GM23338 (cell line): ENCODE measurements around the gene DUSP1. TPM values are rescaled to one million over a fixed set of nuclear protein-coding genes. Genes with fewer than 3 reads are reported as not detected.

Source experiments
- ATAC-seq: fragments of 200-7000 bp; cut with Tn5 transposase; 3 replicates; pipeline ENCODE4 v1.9.1; 2020
- DNase-seq: peaks from one replicate; pipeline ENCODE4 v3.0.0-alpha.2; 2015; ENCODE audit warnings: low spot score
- H2AFZ ChIP-seq: fragments of 200-600 bp; sonication (generic); 2 replicates; pipeline ENCODE4 v1.8.0; 2016; ENCODE audit warnings: antibody characterized with exemption, mild to moderate bottlenecking, moderate library complexity
- H3F3A ChIP-seq: fragments of 200-600 bp; sonication (generic); replicated peaks from 2 replicates; pipeline ENCODE4 v1.8.0; 2017; ENCODE audit warnings: antibody characterized with exemption, mixed run types, low read depth
- H3K27ac ChIP-seq: fragments of 200-600 bp; sonication (generic); 2 replicates; pipeline ENCODE4 v1.6.1; 2016; ENCODE audit warnings: low read depth
- H3K27me3 ChIP-seq: fragments of 200-600 bp; sonication (generic); 2 replicates; pipeline ENCODE4 v1.8.0; 2016; ENCODE audit warnings: mild to moderate bottlenecking, mixed run types, moderate library complexity; ENCODE audit not compliant: insufficient read depth
- H3K36me3 ChIP-seq: fragments of 200-600 bp; sonication (generic); 2 replicates; pipeline ENCODE4 v1.8.0; 2016; ENCODE audit warnings: mild to moderate bottlenecking; ENCODE audit not compliant: insufficient read depth
- H3K4me1 ChIP-seq: fragments of 200-600 bp; sonication (generic); 2 replicates; pipeline ENCODE4 v1.8.0; 2016; ENCODE audit warnings: mild to moderate bottlenecking, moderate library complexity; ENCODE audit not compliant: insufficient read depth
- H3K4me2 ChIP-seq: fragments of 200-600 bp; sonication (generic); 2 replicates; pipeline ENCODE4 v1.7.1; 2017; ENCODE audit warnings: mixed run types
- H3K4me3 ChIP-seq: fragments of 200-600 bp; sonication (generic); 2 replicates; pipeline ENCODE4 v1.6.1; 2016; ENCODE audit warnings: mixed run types
- H3K79me2 ChIP-seq: fragments of 200-600 bp; sonication (generic); replicated peaks from 2 replicates; pipeline ENCODE4 v1.8.0; 2017; ENCODE audit warnings: mild to moderate bottlenecking; ENCODE audit not compliant: insufficient read depth
- H3K9me2 ChIP-seq: fragments of 200-600 bp; sonication (generic); 2 replicates; pipeline ENCODE4 v1.8.0; 2017; ENCODE audit not compliant: insufficient read depth
- H4K20me1 ChIP-seq: fragments of 200-600 bp; sonication (generic); replicated peaks from 2 replicates; pipeline ENCODE4 v1.8.0; 2017; ENCODE audit warnings: mild to moderate bottlenecking; ENCODE audit not compliant: insufficient read depth
- H3K27ac Mint-ChIP-seq: 2 replicates; pipeline ENCODE4 v1.8.0; 2020; ENCODE audit warnings: inconsistent platforms, mild to moderate bottlenecking, moderate library complexity, mixed read lengths
- H3K27me3 Mint-ChIP-seq: 3 replicates; pipeline ENCODE4 v1.8.0; 2022; ENCODE audit warnings: low read depth, mild to moderate bottlenecking, moderate library complexity, mixed read lengths, inconsistent platforms; ENCODE audit not compliant: insufficient read depth, poor library complexity
- H3K36me3 Mint-ChIP-seq: 3 replicates; pipeline ENCODE4 v1.8.0; 2021; ENCODE audit warnings: low read depth, mild to moderate bottlenecking, inconsistent platforms, moderate library complexity, mixed read lengths
- H3K4me1 Mint-ChIP-seq: 3 replicates; pipeline ENCODE4 v1.8.0; 2020; ENCODE audit warnings: mild to moderate bottlenecking, inconsistent platforms, mixed read lengths
- H3K4me3 Mint-ChIP-seq: 3 replicates; pipeline ENCODE4 v1.8.0; 2021; ENCODE audit warnings: moderate library complexity, mild to moderate bottlenecking, inconsistent platforms, mixed read lengths
- H3K9me3 Mint-ChIP-seq: 3 replicates; pipeline ENCODE4 v1.8.0; 2020; ENCODE audit warnings: moderate library complexity, mild to moderate bottlenecking, inconsistent platforms, mixed read lengths
- CREB1 ChIP-seq: fragments of 250-450 bp; sonication (Bioruptor Pico); IDR thresholded peaks from 2 replicates; pipeline ENCODE4 v1.5.0; 2020; ENCODE audit warnings: low read depth, mild to moderate bottlenecking, moderate library complexity
- EZH2 ChIP-seq: fragments of 200-600 bp; sonication (generic); IDR thresholded peaks from one replicate; pipeline ENCODE4 v1.8.0; 2017; ENCODE audit warnings: antibody characterized with exemption, mild to moderate bottlenecking, low read depth; ENCODE audit not compliant: unreplicated experiment
- EZH2phosphoT487 ChIP-seq: fragments of 200-600 bp; sonication (generic); IDR thresholded peaks from one replicate; pipeline ENCODE4 v1.8.1; 2018; ENCODE audit warnings: antibody characterized with exemption; ENCODE audit not compliant: unreplicated experiment
- NANOG ChIP-seq: IDR thresholded peaks from 2 replicates; pipeline ENCODE4 v1.6.1; 2016; ENCODE audit warnings: antibody characterized with exemption, borderline replicate concordance
- POLR2AphosphoS5 ChIP-seq: IDR thresholded peaks from 2 replicates; pipeline ENCODE4 v1.6.1; 2016; ENCODE audit warnings: antibody characterized with exemption, low read depth
- STAT1 ChIP-seq: IDR thresholded peaks from one replicate; pipeline ENCODE4 v1.6.1; 2016; ENCODE audit warnings: antibody characterized with exemption; ENCODE audit not compliant: unreplicated experiment
- polyA plus RNA-seq: library from polyadenylated mRNA; unstranded; fragments of >200 nt; fragmentation: Nextera tagmentation; extraction: Ambion mirVana; gene quantifications from 2 replicates; pipeline ENCODE4 v1.2.1, GENCODE V29; 2016
- total RNA-seq: library from RNA; depleted of rRNA; stranded (reverse); fragments of >200 nt; shearing (Covaris generic); gene quantifications from 2 replicates; pipeline ENCODE4 v1.2.3, GENCODE V29; 2014
- TF ChIP-seq, protein P1 (sequence below): IDR thresholded peaks from one replicate; pipeline ENCODE4 v1.6.1; 2018; ENCODE audit warnings: antibody characterized with exemption; ENCODE audit not compliant: unreplicated experiment
- TF ChIP-seq, protein P2 (sequence below), 2 experiments: fragments of 200-600 bp in 1 of 2; sonication (generic) in 1 of 2; conservative IDR thresholded peaks; 2 replicates each; pipeline versions ENCODE4 v1.5.1 to v1.6.1; 2016 to 2017; ENCODE audit warnings: antibody characterized with exemption in 2 of 2, low read depth in 2 of 2, mild to moderate bottlenecking in 2 of 2, moderate library complexity in 1 of 2
- TF ChIP-seq, protein P3 (sequence below): IDR thresholded peaks from 2 replicates; pipeline ENCODE4 v1.6.1; 2016; ENCODE audit warnings: antibody characterized with exemption
- TF ChIP-seq, protein P4 (sequence below): fragments of 250-450 bp; sonication (Bioruptor Pico); IDR thresholded peaks from 2 replicates; pipeline ENCODE4 v1.5.0; 2020; ENCODE audit warnings: mild to moderate bottlenecking, moderate library complexity

The DUSP1 gene
- total and polyA plus RNA-seq, 2 experiments from 2014 or later, result 9.7 to 17.2 TPM

DNA sequence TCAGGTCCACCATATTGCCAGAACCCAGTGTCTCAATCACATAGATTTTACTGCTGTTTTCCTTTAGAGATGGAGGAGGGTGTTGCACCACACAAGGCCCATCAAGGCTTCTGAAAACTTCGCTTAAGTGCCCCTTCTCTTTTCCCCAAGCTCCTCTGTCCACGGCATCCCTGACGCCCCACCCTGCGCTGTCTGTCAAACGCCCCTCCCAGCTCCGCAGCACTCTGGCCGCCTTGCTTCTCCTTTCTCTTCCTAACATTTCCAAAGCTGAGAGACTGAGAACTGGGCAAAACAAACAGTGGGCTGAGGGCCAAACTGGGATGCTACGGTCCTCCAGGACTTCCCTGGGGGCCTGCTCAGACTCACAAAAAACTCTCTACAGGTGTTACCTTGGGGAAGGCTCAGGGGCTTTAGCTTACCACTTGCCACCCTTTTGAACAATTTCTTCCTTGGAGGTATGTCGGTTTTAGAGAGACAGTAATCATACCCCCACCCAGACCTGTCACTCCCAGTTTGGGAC is 34.8 kb upstream of the DUSP1 start (continued):
- TF ChIP-seq, protein P1, sequence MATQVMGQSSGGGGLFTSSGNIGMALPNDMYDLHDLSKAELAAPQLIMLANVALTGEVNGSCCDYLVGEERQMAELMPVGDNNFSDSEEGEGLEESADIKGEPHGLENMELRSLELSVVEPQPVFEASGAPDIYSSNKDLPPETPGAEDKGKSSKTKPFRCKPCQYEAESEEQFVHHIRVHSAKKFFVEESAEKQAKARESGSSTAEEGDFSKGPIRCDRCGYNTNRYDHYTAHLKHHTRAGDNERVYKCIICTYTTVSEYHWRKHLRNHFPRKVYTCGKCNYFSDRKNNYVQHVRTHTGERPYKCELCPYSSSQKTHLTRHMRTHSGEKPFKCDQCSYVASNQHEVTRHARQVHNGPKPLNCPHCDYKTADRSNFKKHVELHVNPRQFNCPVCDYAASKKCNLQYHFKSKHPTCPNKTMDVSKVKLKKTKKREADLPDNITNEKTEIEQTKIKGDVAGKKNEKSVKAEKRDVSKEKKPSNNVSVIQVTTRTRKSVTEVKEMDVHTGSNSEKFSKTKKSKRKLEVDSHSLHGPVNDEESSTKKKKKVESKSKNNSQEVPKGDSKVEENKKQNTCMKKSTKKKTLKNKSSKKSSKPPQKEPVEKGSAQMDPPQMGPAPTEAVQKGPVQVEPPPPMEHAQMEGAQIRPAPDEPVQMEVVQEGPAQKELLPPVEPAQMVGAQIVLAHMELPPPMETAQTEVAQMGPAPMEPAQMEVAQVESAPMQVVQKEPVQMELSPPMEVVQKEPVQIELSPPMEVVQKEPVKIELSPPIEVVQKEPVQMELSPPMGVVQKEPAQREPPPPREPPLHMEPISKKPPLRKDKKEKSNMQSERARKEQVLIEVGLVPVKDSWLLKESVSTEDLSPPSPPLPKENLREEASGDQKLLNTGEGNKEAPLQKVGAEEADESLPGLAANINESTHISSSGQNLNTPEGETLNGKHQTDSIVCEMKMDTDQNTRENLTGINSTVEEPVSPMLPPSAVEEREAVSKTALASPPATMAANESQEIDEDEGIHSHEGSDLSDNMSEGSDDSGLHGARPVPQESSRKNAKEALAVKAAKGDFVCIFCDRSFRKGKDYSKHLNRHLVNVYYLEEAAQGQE, result no peak
- no peak for TF ChIP-seq NANOG
- TF ChIP-seq STAT1, result no peak
- no peak for TF ChIP-seq EZH2phosphoT487
- TF ChIP-seq, protein P2, sequence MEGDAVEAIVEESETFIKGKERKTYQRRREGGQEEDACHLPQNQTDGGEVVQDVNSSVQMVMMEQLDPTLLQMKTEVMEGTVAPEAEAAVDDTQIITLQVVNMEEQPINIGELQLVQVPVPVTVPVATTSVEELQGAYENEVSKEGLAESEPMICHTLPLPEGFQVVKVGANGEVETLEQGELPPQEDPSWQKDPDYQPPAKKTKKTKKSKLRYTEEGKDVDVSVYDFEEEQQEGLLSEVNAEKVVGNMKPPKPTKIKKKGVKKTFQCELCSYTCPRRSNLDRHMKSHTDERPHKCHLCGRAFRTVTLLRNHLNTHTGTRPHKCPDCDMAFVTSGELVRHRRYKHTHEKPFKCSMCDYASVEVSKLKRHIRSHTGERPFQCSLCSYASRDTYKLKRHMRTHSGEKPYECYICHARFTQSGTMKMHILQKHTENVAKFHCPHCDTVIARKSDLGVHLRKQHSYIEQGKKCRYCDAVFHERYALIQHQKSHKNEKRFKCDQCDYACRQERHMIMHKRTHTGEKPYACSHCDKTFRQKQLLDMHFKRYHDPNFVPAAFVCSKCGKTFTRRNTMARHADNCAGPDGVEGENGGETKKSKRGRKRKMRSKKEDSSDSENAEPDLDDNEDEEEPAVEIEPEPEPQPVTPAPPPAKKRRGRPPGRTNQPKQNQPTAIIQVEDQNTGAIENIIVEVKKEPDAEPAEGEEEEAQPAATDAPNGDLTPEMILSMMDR (conservative IDR thresholded peaks at IDR 0.05; ENCODE audit: low read depth in 2 of 2), result no peak
- TF ChIP-seq, protein P3, sequence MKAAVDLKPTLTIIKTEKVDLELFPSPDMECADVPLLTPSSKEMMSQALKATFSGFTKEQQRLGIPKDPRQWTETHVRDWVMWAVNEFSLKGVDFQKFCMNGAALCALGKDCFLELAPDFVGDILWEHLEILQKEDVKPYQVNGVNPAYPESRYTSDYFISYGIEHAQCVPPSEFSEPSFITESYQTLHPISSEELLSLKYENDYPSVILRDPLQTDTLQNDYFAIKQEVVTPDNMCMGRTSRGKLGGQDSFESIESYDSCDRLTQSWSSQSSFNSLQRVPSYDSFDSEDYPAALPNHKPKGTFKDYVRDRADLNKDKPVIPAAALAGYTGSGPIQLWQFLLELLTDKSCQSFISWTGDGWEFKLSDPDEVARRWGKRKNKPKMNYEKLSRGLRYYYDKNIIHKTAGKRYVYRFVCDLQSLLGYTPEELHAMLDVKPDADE, result no peak
- TF ChIP-seq POLR2AphosphoS5, result no peak

DNA sequence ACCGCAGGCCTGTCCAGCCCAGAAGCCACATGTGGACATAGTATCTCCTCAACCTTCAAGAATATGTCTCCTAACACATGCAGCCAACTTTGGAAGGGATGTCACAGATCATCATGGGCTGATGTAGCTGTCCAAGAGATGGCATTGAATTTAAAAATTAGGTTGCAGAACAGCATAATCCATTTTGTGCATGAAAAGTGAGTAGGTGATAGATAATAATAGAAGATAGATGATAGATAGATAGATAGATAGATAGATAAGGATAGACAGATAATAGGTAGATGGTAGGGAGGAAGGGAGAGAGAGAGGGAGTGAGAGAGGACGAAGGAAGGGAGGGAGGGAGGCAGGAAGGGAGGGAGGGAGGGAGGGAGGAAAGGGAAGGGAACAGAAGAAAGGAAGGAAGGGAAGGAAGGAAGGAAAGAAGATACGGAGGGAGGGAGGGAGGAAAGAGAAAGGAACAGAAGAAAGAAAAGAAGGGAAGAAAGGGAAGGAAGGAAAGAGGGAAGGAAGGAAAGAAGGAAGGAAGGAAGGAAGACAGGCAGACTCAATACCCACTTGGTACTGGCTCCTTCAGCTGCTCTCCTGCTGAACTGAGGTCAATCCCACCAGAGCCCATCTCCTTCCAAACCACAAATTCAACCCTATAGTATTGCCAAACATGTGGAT is 34.2 kb upstream of the DUSP1 start:
- no peak for ATAC-seq
- H4K20me1 ChIP-seq, result no peaks in the 10 kb centered on the region
- DNase-seq, result no peak
- peaks cover 9% of the 10 kb centered on the region; the same call in 2 of the 3 replicates for H3K4me1 Mint-ChIP-seq
- H3K27ac Mint-ChIP-seq, result no peak overlapping the region
- H3K4me2 ChIP-seq, result no peak overlapping the region
- no peak overlapping the region for H3K4me3 ChIP-seq
- H2AFZ ChIP-seq, result no peak overlapping the region
- H3K9me3 Mint-ChIP-seq, result peaks cover 2% of the 10 kb centered on the region; the same call in 1 of the 3 replicates
- H3F3A ChIP-seq, result no peaks in the 10 kb centered on the region
- no peaks in the 10 kb centered on the region; the same call in none of the 2 replicates for H3K4me1 ChIP-seq
- H3K27me3 ChIP-seq, result no peaks in the 10 kb centered on the region
- no peak overlapping the region for H3K27ac ChIP-seq
- H3K27me3 Mint-ChIP-seq, result peaks cover 7% of the 10 kb centered on the region
- H3K79me2 ChIP-seq, result no peaks in the 10 kb centered on the region
- no peaks in the 10 kb centered on the region for H3K36me3 Mint-ChIP-seq
- no peaks in the 10 kb centered on the region for H3K36me3 ChIP-seq
- no peaks in the 10 kb centered on the region for H3K9me2 ChIP-seq
- H3K4me3 Mint-ChIP-seq, result no peak overlapping the region
- TF ChIP-seq NANOG (no peak), CREB1 (no peak), EZH2 (no peak)
- TF ChIP-seq, protein P4, sequence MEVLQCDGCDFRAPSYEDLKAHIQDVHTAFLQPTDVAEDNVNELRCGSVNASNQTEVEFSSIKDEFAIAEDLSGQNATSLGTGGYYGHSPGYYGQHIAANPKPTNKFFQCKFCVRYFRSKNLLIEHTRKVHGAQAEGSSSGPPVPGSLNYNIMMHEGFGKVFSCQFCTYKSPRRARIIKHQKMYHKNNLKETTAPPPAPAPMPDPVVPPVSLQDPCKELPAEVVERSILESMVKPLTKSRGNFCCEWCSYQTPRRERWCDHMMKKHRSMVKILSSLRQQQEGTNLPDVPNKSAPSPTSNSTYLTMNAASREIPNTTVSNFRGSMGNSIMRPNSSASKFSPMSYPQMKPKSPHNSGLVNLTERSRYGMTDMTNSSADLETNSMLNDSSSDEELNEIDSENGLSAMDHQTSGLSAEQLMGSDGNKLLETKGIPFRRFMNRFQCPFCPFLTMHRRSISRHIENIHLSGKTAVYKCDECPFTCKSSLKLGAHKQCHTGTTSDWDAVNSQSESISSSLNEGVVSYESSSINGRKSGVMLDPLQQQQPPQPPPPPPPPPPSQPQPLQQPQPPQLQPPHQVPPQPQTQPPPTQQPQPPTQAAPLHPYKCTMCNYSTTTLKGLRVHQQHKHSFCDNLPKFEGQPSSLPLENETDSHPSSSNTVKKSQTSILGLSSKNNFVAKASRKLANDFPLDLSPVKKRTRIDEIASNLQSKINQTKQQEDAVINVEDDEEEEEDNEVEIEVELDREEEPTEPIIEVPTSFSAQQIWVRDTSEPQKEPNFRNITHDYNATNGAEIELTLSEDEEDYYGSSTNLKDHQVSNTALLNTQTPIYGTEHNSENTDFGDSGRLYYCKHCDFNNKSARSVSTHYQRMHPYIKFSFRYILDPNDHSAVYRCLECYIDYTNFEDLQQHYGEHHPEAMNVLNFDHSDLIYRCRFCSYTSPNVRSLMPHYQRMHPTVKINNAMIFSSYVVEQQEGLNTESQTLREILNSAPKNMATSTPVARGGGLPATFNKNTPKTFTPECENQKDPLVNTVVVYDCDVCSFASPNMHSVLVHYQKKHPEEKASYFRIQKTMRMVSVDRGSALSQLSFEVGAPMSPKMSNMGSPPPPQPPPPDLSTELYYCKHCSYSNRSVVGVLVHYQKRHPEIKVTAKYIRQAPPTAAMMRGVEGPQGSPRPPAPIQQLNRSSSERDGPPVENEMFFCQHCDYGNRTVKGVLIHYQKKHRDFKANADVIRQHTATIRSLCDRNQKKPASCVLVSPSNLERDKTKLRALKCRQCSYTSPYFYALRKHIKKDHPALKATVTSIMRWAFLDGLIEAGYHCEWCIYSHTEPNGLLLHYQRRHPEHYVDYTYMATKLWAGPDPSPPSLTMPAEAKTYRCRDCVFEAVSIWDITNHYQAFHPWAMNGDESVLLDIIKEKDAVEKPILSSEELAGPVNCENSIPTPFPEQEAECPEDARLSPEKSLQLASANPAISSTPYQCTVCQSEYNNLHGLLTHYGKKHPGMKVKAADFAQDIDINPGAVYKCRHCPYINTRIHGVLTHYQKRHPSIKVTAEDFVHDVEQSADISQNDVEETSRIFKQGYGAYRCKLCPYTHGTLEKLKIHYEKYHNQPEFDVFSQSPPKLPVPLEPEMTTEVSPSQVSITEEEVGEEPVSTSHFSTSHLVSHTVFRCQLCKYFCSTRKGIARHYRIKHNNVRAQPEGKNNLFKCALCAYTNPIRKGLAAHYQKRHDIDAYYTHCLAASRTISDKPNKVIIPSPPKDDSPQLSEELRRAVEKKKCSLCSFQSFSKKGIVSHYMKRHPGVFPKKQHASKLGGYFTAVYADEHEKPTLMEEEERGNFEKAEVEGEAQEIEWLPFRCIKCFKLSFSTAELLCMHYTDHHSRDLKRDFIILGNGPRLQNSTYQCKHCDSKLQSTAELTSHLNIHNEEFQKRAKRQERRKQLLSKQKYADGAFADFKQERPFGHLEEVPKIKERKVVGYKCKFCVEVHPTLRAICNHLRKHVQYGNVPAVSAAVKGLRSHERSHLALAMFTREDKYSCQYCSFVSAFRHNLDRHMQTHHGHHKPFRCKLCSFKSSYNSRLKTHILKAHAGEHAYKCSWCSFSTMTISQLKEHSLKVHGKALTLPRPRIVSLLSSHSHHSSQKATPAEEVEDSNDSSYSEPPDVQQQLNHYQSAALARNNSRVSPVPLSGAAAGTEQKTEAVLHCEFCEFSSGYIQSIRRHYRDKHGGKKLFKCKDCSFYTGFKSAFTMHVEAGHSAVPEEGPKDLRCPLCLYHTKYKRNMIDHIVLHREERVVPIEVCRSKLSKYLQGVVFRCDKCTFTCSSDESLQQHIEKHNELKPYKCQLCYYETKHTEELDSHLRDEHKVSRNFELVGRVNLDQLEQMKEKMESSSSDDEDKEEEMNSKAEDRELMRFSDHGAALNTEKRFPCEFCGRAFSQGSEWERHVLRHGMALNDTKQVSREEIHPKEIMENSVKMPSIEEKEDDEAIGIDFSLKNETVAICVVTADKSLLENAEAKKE (CRISPR knock-in tag), result no peak
